GM08714 (cell line): ENCODE results near the gene TBX1.
A peak's percentile ranks its signal among the peaks of the same experiment; 100 is the strongest.

Experiments
- H3K4me3 ChIP-seq: fragments of 200-500 bp; sonication (Bioruptor generic); 2 replicates; pipeline ENCODE4 v1.5.1; 2014; ENCODE audit warnings: mild to moderate bottlenecking, low read length, inconsistent platforms
- ZNF274 ChIP-seq: IDR thresholded peaks from 2 replicates; pipeline ENCODE4 v1.6.1; 2012; ENCODE audit warnings: mild to moderate bottlenecking, low read depth, low read length

Gene TBX1

DNA sequence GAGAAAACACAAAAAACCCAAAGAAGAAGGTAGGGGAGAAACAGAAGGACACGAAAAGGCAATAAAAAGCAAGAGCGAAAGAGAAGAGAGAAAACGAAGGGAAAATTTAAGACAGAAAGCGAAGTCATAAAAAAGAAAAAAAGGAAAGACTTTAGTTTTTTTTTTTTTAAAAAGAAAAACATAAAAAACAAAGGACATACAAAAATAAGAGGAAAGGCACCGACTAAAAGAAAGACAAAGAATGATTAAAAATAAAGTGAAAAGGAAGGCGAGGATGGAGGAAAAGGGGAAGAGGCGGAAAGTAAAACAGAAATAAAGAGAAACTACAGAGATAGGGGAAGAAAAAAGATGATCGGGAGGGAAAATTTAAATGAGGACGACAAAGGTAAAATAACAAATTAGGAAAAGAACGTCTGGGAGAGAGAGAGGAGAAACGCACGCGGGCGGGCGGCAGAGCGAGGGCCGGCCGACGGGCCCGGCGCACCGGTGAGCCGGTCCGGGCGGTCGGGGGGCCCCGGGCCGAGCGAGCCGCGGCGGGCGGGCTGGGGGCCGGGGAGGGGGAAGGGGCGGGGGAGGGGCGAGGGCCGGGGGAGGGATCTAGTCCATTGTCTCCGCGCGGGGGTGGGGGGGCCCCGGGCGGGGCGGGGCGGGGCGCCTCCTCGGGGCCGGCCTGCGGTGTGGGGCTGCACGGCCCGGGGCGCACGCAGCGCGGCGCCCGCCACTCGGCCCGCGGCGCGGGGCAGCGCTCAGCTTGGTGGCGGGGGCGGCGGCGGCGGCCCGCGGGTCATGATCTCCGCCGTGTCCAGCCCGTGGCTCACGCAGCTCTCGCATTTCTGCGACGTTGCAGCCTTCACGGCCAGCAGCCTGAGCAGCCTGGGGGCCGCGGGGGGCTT is at the start of gene TBX1:
TSS of gene TBX1 (plus strand) at position 721 of the 893 bp plus-strand sequence. CDS start at position 787, 66 bp downstream.
- H3K4me3 ChIP-seq = no peak within 1 kb of the TSS
- TF ChIP-seq ZNF274 = no peak

DNA sequence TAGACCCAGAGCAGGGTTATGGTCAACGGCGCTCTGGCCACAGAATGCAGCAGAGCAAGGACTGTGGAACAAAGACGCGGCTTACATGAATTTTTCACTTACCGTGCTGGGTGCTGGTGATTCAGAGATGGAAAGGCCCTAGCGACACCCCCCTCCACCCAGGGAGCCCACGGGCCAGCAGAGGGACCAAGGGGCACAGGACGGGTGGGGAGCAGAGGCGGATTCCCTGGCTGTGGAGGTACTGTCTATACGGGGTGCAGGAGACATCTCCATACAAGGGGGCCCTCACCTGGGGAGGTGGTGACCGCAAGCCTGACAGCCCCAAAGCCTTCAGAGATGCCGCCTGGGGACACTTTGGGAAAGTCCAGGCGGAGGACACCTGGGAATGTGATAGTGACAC is 47.3 kb upstream of the TBX1 start:
- H3K4me3 ChIP-seq = no peak overlapping the region
- TF ChIP-seq ZNF274 = no peak

DNA sequence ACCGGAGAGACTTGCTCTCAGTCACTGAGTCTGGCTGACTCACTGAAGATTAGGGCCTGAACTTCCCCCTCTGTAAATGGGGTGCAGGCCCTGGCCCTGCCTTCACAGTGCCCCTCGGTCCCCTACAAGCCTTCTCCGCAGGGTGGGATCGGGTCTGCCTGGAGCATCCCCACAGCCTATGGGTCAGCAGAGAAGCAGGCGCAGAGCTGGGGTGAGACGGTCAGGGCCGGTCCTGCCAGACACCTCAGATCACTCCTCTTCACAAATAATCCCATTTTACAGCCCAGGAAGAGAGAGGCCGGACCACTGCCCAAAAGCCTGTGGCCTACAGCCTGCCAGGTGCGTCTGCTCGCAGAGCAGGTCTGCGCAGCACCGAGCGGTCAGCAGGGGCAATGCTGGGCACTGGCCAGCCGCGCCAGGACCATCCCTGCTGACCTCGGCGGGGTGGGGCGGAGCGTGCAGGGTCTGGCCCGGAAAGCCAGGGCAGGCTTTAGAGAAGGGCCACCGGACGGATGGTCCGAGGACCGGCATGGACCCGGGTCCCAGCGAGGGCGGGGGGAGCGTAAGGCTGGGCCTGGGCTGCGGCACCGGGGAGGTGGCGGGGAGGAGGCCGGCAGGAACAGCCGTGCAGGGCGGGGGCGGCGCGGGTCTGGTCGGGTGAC is 46.8 kb upstream of the TBX1 start:
- TF ChIP-seq ZNF274 = no peak

DNA sequence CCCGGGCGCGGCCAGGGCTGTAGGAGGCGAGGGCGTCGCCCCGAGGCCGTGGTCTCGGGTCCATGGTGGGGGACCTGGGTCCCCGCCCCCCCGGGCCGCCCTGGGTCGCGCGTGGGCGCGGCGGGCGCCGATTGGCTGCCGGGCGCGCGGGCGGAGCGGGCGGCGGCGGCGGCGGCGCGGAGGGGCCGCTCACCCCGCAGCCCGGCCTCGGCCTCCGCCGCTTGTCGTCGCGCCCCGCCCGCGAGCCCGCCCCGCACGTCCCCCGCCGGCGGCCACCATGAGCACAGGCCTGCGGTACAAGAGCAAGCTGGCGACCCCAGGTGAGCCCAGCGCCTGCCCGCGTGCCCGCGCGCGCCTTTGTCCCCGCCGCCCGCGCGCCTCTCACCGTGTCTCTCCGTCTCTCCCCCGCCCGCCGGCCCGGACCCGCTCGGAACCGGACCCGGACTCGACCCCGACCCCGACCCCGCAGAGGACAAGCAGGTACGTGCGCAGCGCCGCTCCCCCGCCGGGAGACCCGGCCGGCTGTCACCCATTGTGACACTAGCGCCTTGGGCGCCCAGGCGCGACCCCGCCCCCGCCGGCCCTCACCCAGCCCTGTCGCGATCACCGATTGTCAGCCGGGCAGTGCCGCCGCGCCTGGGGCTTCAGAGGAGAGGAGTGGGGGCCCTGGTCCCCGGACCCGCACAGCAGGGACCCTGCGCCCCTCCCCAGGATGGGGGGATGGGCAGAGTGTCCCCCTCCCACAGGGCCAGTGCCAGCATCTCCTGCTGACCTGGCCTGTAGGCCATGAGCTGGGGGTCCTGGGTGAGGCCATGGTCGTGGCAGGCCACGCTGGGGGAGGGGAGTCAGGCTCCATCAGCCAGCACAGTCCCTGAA is 46.0 kb upstream of the TBX1 start, which contains the start of gene SEPTIN5:
TSS of gene SEPTIN5 (plus strand) at position 192 of the 876 bp plus-strand sequence. CDS start at position 278, 86 bp downstream.
- 0 out of 2 replicates have a peak within 1 kb of the TSS, but pooled peaks have one; percentile 8 for H3K4me3 ChIP-seq
- TF ChIP-seq ZNF274 = no peak

More for the DNA sequence above, 46.8 kb upstream of the TBX1 start:
- no peak overlapping the region for H3K4me3 ChIP-seq

DNA sequence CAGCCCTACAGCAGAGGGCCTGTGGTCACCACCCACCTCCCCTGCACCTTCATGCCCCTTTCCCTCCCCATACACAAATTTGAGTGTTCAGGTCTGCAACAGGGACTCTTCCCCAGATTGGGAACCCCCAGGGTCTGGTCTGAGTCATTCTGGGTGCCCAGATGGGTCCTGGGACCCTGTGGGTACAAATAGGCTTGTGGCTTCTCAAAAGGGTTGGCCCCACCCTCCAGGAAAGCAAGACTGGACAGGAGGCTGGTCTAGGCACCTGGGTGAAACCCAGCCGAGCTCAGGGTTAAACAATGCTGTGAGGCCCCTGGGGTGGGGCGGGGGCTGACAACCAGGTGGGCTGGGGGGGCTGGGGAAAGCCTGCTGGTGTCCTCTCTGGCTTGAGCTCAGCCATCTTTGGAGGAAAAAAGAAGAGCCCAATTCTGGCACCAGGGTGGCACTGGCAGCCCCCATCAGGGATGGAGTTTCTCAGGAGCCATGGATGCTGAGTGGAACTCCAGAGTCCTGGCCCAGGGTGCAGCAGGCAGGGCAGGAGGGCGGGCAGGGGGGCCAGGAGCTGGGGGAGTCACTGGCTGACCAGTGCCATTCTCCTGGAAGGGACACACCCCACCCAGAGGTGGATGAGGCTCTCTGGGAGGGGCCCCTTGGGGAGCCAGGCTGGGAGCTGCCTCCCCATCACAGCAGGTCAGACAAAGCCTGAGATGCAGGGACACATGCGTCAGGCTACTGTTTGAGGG is 45.2 kb upstream of the TBX1 start:
- TF ChIP-seq ZNF274 = no peak
- no peak overlapping the region for H3K4me3 ChIP-seq

DNA sequence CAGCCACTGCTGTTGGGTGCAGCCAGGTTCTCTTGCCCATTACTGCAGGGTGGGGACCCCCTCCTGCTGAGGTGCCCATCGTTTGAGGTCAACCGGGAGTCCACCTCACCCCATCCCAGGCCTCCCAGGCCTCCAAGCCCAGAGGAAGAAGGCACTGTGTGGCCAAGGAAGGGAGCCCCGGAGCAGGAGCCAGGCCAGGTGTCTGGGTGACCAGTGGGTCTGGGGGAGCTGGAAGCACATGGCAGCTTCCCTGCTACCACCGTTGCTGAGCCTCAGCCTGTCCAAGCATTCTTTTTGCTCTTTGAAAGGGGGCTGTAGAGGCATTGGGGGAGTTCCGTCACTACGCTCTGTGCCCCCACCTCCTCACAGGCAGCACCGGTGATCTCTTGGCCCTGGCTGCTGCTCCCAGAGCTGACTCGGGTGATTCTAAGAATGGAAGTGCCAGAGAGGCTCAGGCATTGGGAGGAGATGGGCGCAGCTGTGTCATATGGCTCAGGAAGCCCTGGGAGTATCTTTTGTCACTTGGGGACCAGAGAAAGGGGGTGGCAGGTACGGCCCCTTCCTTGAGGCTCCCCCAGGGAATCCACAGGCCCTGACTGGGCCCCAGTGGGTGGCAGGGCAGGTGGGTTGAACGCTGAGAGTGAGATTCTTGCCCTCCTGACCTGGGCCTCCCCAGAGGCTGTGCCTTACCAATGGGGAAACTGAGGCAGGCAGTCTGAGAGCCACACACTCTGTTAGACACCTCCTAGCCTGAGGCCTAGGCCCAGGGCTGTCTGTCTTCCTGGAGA is 44.3 kb upstream of the TBX1 start:
- no peak overlapping the region for H3K4me3 ChIP-seq
- TF ChIP-seq ZNF274 = no peak

DNA sequence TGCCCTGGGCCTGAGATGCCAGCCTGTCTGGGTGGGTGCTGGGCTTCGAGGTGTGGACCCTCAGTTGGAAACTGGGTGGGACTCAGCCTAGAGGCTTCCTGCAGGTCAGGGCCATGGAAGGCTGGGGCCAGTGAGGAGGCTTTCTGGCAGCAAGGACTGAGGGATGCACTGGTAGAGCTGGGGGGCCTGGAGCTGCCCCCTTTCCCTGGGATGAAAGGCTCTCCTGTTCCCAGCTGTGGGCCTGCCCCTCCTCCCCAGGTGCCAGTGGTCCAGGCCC is 43.8 kb upstream of the TBX1 start:
- TF ChIP-seq ZNF274 = no peak

DNA sequence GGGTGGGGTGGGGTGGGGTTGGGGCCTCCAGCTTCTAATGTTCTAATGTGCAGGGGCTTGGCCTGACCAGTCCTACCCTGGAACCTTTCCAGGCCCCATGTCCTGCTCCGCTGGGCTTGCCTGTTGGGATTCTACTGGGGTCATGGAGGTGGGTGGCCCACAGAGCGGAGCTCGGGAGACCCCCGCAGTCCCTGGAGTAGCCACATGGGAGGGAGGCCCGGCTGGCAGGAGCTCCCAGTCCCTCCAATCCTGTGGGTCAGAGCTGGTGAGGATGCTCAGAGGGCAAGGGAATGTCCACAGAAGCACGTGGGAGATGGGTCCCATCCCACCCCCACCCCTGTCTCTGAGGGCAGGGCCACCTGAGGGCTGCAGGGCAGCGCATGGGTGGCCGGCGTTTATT is 43.4 kb upstream of the TBX1 start:
- no peak for TF ChIP-seq ZNF274
- H3K4me3 ChIP-seq = no peak overlapping the region

More for the DNA sequence above, 43.8 kb upstream of the TBX1 start:
- no peak overlapping the region for H3K4me3 ChIP-seq

DNA sequence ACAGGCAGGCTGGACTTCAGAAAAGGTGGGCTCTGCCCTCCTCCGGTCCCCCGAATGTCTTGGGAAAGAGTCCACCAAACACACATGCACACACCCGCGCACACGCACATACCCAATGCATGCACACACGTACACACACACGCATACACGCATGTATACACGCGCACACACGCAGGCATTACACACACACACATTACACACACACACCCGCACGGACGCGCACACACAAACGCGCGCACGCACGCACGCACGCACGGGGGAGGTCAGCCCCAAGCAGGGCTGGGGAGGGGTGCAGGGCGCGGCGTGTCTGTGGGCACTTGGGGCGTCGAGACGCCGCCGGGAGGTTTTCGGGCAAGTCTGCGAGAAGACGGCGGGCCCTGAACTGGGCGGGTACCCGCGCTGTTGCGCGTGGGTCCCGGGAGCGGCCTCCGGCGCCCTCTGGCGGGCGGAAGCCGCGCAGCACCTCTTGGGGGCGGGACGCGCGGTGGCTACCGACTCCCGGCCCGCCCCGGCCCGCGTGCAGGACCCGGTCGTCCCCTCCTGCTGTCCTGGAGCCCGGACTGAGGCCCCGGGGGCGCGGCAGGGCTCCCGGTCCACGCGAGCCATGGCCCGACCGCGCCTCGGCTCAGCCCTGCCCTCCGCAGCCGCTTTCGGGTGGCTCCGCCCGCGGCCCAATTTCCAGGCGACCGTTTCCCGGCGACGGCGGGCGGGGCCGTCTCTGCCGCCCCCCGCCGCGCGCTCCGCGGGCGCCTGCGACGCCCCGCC is 42.7 kb upstream of the TBX1 start:
- peak overlapping the region; percentile 31; the same call in 1 of the 2 replicates for H3K4me3 ChIP-seq
- no peak for TF ChIP-seq ZNF274

DNA sequence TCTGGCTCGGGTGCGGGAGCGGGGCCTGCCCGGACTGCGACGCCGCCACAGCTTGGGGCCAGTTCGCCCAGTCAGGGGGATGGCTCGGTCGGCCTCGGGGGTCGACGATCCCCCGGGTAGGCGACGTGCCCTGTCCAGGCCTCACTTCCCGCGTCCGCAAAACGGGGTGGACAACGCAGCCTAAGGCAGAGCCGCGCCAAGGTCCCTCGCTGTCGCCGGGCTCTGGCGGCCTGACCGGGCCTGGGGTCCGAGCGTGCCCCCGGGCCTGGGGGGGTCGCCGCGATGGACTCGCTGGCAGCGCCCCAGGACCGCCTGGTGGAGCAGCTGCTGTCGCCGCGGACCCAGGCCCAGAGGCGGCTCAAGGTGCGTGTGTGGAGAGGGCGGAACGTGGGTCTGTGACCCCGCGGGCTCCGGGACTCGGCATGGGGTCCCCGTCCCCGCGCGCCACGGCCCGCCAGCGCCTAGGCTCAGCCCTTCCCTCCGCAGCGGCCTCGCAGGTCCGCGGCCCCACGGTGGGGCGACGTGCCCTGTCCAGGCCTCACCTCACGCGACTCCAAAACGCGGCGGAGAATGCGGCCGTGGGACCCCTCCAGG is 42.0 kb upstream of the TBX1 start:
- TF ChIP-seq ZNF274 = no peak
- peak overlapping the region; percentile 31; the same call in 1 of the 2 replicates for H3K4me3 ChIP-seq

DNA sequence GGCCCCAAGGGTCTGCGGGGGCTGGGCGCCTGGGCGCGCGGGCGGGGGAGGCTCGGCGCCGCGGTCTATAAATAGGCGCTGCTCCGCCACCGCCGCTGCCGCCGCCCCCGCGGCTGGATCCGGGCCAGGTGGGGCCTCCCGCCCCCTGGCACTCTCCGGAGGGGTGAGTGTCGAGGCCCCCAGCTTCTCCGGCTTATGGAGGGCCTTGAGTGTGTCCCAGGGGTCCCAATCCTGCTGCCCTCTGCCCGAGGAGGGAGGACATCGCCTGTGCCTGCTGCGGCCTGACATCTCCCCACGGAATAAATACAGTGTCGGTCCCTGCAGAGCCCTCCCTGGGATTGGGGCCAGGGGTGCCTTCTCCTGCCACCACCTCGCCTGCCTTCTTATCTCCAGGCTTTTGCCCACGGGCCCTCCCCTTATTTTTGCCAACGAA is 41.5 kb upstream of the TBX1 start:
- no peak for TF ChIP-seq ZNF274
- H3K4me3 ChIP-seq = no peak overlapping the region
